AG09309 (cell line): Measurements from ENCODE around the gene PTPRN2.

Experiments
- DNase-seq: peaks from one replicate; pipeline ENCODE4 v3.0.0-alpha.2; 2010; ENCODE audit warnings: low read depth
- H3K4me3 ChIP-seq: 2 replicates; pipeline ENCODE4 v1.5.1; 2011; ENCODE audit warnings: mild to moderate bottlenecking, low read depth, low read length, moderate library complexity; ENCODE audit not compliant: control insufficient read depth
- CTCF ChIP-seq: IDR thresholded peaks from 2 replicates; pipeline ENCODE4 v1.5.1; 2011; ENCODE audit warnings: mild to moderate bottlenecking, low read depth, low read length, inconsistent platforms; ENCODE audit not compliant: insufficient read depth, control insufficient read depth; ENCODE audit errors: missing control alignments

Gene PTPRN2

GRCh38 chr7:157855016-157855415 lies 732.6 kb downstream of the PTPRN2 start:
- no peak for TF ChIP-seq CTCF
- no peak overlapping the region for H3K4me3 ChIP-seq
- DNase-seq = no peak

- TF ChIP-seq CTCF = no peak
- no peak overlapping the region for H3K4me3 ChIP-seq
- DNase-seq = no peak
Observed at GRCh38 chr7:157854066-157854891, 733.3 kb downstream of the PTPRN2 start.

- TF ChIP-seq CTCF = no peak
- H3K4me3 ChIP-seq = no peak overlapping the region
- DNase-seq = no peak
Observed at GRCh38 chr7:157853789-157854065, 733.9 kb downstream of the PTPRN2 start.

- no peak overlapping the region for H3K4me3 ChIP-seq
- DNase-seq = no peak
- no peak for TF ChIP-seq CTCF
Observed at GRCh38 chr7:157853076-157853788, 734.4 kb downstream of the PTPRN2 start.

- no peak for TF ChIP-seq CTCF
- no peak for DNase-seq
- H3K4me3 ChIP-seq = no peak overlapping the region
Observed at GRCh38 chr7:157851501-157852067, 736.0 kb downstream of the PTPRN2 start.

GRCh38 chr7:157850481-157851444 lies 736.9 kb downstream of the PTPRN2 start:
- no peak for TF ChIP-seq CTCF
- DNase-seq = no peak

More at GRCh38 chr7:157850481-157851444, 736.9 kb downstream of the PTPRN2 start:
- no peak overlapping the region for H3K4me3 ChIP-seq
